ENCODE data around the gene MTMR8. TPM values are rescaled to one million over a fixed set of nuclear protein-coding genes. Genes with fewer than 3 reads are reported as not detected.

MTMR8 gene
- total and polyA plus RNA-seq, 9 of the 15 experiments (the other 6 are each of a cell fraction or from before 2014, with no cell fraction given): 1.8 to 5.5 (median 3.0) TPM

DNA sequence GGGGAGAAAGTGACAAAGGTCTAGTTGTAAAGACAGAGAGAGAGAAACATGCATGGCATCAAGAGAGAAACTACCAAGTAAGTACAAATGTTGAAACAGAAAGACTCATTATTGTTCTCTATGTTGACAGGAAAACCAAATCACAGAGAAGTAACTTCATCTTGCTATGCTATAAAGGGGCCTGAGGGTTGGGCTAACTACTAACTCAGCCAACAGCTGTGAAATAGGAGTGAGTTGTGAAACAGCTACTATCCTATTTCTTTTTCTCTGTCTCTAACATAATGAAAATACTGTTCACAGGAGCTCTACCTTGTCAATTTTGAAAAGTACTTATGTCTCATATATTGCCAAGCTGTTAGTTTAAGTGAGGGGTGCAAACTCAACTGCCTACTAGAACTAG, 65.0 kb downstream of the MTMR8 start (continued):
- no peak for TF ChIP-seq POLR2G (IDR thresholded peaks at IDR 0.05; ENCODE audit: low read depth, low read length)

DNA sequence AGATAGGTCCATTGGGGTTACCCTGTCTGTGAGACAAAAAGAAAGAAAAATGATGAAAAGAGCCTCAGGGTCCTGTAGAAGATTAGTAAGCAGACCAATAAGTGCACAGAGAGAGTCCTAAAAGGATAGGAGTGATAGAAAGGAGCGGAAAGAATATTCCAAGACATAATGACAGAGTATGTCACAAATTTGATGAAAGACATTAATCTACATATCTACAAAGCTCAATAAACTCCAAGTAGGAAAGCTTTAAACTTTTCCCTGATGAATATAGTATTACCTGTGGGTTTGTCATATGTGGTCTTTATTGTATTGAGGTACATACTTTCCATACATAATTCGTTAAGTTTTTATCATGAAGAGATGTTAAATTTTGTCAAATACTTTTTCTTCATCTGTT, 73.7 kb downstream of the MTMR8 start:
- H3K27me3 ChIP-seq (ENCODE audit: control insufficient read depth in 2 of 2, insufficient read depth in 2 of 2, low read length in 2 of 2): no peaks in the 10 kb centered on the region
- POLR2A ChIA-PET: no interaction called here
- FAIRE-seq (no peak), ATAC-seq (no peak), DNase-seq (ENCODE audit: extremely low read depth in 1 of 4, low spot score in 3 of 4) (no peak)
- H4K20me1 ChIP-seq (replicated peaks; ENCODE audit: control insufficient read depth, insufficient read depth, low read length): no peaks in the 10 kb centered on the region
- H3K9me1 ChIP-seq (ENCODE audit: control insufficient read depth, insufficient read depth, low read length): no peaks in the 10 kb centered on the region
- H3K4me3 ChIP-seq: no peak overlapping the region
- no peak overlapping the region for H3K4me2 ChIP-seq (ENCODE audit: insufficient read depth, low read length)
- H3K9me3 ChIP-seq (replicated peaks; ENCODE audit: control insufficient read depth, insufficient read depth, low read depth, low read length): no peaks in the 10 kb centered on the region
- no peaks in the 10 kb centered on the region for H3K4me1 ChIP-seq (replicated peaks in 1 of 2; ENCODE audit: control insufficient read depth in 2 of 2, insufficient read depth in 2 of 2, low read length in 2 of 2)
- H3K9ac ChIP-seq (ENCODE audit: insufficient read depth in 1 of 2, low read depth in 2 of 2, low read length in 2 of 2): no peak overlapping the region
- CTCF ChIA-PET (ENCODE audit: low intra/inter-chr PET ratio): no interaction called here
- H3K79me2 ChIP-seq (ENCODE audit: control insufficient read depth, insufficient read depth, low read length): no peaks in the 10 kb centered on the region
- no peak overlapping the region for H3K27ac ChIP-seq (ENCODE audit: extremely low read depth, low read depth, low read length)
- BruUV-seq (replicated peaks): no TSS peak
- H3K36me3 ChIP-seq (ENCODE audit: control insufficient read depth, insufficient read depth, low read length): 0 out of 3 replicates have a peak, but pooled peaks cover 3% of the 10 kb centered on the region
- in situ Hi-C loops (cut with MboI): no loop called here
- WGBS (ENCODE audit: insufficient coverage, low coverage, missing lambda C conversion rate): 6% methylated on average over 1 of the region's 2 CpGs
- no peak overlapping the region for H2AFZ ChIP-seq (ENCODE audit: low read depth, low read length)
- TF ChIP-seq ZNF583 (CRISPR knock-in tag; IDR thresholded peaks at IDR 0.05): no peak
- intact Hi-C loops (cut with micrococcal nuclease): no loop called here

DNA sequence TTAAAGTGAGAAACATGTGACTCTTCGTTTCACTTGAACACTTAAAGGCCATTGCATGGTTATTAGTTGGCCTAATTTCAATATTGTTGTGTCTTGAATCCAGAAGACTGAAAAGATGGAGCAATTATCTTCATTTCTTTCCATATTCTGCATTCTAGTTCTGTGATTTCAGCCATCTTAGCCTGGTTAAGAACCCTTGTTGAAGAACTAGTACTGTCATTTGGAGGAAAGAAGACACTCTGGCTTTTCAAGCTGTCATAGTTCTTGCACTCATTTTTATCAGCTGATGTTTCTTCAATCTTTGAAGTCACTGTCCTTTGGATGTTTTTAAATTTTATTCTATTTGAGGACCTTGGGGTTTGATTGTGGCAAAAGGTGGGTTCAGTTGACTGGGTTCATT, 81.6 kb downstream of the MTMR8 start:
- POLR2A ChIA-PET: no interaction called here

More for the DNA sequence above, 81.6 kb downstream of the MTMR8 start:
- Histone ChIP-seq H3K36me3 (ENCODE audit: control insufficient read depth, insufficient read depth, low read length) (no peaks in the 10 kb centered on the region), H3K79me2 (ENCODE audit: control insufficient read depth, insufficient read depth, low read length) (no peaks in the 10 kb centered on the region), H3K9me1 (ENCODE audit: control insufficient read depth, insufficient read depth, low read length) (no peaks in the 10 kb centered on the region), H3K4me3 (no peak overlapping the region), H2AFZ (ENCODE audit: low read depth, low read length) (no peak overlapping the region), H3K4me2 (ENCODE audit: insufficient read depth, low read length) (no peak overlapping the region), H3K9ac (ENCODE audit: insufficient read depth in 1 of 2, low read depth in 2 of 2, low read length in 2 of 2) (no peak overlapping the region), H3K27ac (ENCODE audit: extremely low read depth, low read depth, low read length) (no peak overlapping the region), H3K27me3 (ENCODE audit: control insufficient read depth in 2 of 2, insufficient read depth in 2 of 2, low read length in 2 of 2) (no peaks in the 10 kb centered on the region), H3K9me3 (replicated peaks; ENCODE audit: control insufficient read depth, insufficient read depth, low read depth, low read length) (no peaks in the 10 kb centered on the region), H4K20me1 (replicated peaks; ENCODE audit: control insufficient read depth, insufficient read depth, low read length) (no peaks in the 10 kb centered on the region), H3K4me1 (replicated peaks in 1 of 2; ENCODE audit: control insufficient read depth in 2 of 2, insufficient read depth in 2 of 2, low read length in 2 of 2) (no peaks in the 10 kb centered on the region)
- ATAC-seq (no peak), FAIRE-seq (no peak), DNase-seq (ENCODE audit: extremely low read depth in 1 of 4, low spot score in 3 of 4) (no peak)
- CTCF ChIA-PET (ENCODE audit: low intra/inter-chr PET ratio): no interaction called here
- no TSS peak for BruUV-seq (replicated peaks)
- WGBS (ENCODE audit: insufficient coverage, low coverage, missing lambda C conversion rate): 13% methylated on average over 1 of the region's 1 CpG
- TF ChIP-seq FOXM1 (IDR thresholded peaks at IDR 0.05; ENCODE audit: low read depth) (no peak), FOXM1 (CRISPR knock-in tag; IDR thresholded peaks at IDR 0.05; ENCODE audit: low read depth) (no peak), PTBP1 (IDR thresholded peaks at IDR 0.05; ENCODE audit: low read depth, low read length) (no peak)
- intact Hi-C loops (cut with micrococcal nuclease): no loop called here
- in situ Hi-C loops (cut with MboI): no loop called here

All from K562 (cell line).